ENCODE data around the gene SLC4A5. TPM values are rescaled to one million over a fixed set of nuclear protein-coding genes. Genes with fewer than 3 reads are reported as not detected.

SLC4A5 gene
- total RNA-seq, 1 donor from 2014 or later = 4.1 TPM

DNA sequence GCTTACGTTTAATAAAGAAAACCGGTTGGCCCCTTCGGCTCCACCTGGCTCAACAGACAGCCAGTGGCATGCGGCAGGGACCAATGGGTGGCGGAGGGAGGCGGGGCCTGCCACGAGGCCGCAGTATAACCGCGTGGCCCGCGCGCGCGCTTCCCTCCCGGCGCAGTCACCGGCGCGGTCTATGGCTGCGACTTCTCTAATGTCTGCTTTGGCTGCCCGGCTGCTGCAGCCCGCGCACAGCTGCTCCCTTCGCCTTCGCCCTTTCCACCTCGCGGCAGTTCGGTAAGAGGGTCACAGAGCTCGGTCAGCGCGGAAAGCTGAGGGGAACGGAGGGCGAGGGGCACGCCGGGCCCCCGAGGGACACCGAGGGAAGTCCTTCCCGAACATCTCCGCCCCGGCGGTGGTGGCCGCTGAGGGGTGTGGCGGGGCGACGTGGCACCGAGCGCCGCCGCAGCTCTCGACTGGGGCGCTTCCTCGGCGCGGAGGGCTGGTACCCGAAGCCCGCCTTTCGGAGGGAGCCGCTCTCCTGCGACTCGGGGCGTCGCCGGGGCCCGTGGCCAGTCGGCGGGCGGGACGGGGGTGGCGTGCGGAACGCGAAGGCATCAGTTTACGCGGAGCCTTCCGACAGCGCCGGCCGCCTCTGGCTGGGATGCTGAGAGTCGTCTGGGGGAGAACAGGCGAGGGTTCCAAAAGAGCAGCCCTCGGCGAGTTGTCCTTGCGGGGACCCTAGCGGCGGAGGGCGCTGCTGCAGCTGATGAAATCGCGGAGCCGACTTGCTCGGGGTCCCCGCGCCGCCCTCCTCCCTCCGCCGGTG is 144.5 kb downstream of the SLC4A5 start, which contains the start of gene MTHFD2:
Gene MTHFD2 (plus strand): TSS at position 155 of the 814 bp plus-strand sequence. CDS start 27 bp downstream, at position 182.
- no peaks in the 10 kb centered on the region for H3K36me3 Mint-ChIP-seq (ENCODE audit: insufficient read depth)
- H3K4me3 Mint-ChIP-seq (ENCODE audit: low read depth) = peak within 1 kb of the TSS; percentile 93
- TF ChIP-seq, protein P1, sequence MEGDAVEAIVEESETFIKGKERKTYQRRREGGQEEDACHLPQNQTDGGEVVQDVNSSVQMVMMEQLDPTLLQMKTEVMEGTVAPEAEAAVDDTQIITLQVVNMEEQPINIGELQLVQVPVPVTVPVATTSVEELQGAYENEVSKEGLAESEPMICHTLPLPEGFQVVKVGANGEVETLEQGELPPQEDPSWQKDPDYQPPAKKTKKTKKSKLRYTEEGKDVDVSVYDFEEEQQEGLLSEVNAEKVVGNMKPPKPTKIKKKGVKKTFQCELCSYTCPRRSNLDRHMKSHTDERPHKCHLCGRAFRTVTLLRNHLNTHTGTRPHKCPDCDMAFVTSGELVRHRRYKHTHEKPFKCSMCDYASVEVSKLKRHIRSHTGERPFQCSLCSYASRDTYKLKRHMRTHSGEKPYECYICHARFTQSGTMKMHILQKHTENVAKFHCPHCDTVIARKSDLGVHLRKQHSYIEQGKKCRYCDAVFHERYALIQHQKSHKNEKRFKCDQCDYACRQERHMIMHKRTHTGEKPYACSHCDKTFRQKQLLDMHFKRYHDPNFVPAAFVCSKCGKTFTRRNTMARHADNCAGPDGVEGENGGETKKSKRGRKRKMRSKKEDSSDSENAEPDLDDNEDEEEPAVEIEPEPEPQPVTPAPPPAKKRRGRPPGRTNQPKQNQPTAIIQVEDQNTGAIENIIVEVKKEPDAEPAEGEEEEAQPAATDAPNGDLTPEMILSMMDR (IDR thresholded peaks at IDR 0.05; ENCODE audit: unreplicated experiment) = peak; percentile 83
- peaks cover 6% of the 10 kb centered on the region for H3K9me3 Mint-ChIP-seq (ENCODE audit: low read depth)
- peak within 1 kb of the TSS; percentile 98 for H3K27ac Mint-ChIP-seq
- peaks cover 13% of the 10 kb centered on the region for H3K27me3 Mint-ChIP-seq
- peak; percentile 82 for DNase-seq (ENCODE audit: low spot score, unreplicated experiment)
- H3K4me1 Mint-ChIP-seq (ENCODE audit: low read depth) = peaks cover 14% of the 10 kb centered on the region

DNA sequence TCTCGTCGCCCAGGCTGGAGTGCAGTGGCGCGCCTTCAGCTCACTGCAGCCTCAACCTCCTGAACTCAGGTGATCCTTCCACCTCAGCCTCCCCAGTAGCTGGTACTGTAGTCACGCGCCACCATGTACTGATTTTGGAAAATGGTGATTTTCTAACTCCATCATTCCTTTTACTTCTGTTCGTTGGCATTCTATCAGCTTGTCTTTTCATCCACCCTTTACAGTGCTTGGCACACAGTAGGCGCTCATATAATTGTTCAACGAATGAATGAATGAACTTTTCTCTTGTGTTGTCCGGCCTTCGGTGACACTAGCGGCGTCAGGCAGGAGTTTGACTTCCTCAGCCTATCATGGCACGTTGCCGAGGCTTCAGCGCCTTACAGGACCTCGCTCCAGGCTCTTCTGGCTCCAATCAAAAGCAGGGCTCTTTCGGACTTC is 145.2 kb downstream of the SLC4A5 start:
- peak overlapping the region; percentile 93 for H3K4me3 Mint-ChIP-seq (ENCODE audit: low read depth)
- H3K9me3 Mint-ChIP-seq (ENCODE audit: low read depth) = peaks cover 6% of the 10 kb centered on the region
- H3K27me3 Mint-ChIP-seq = peaks cover 13% of the 10 kb centered on the region
- H3K36me3 Mint-ChIP-seq (ENCODE audit: insufficient read depth) = no peaks in the 10 kb centered on the region
- no peak for DNase-seq (ENCODE audit: low spot score, unreplicated experiment)
- peak overlapping the region; percentile 98 for H3K27ac Mint-ChIP-seq
- H3K4me1 Mint-ChIP-seq (ENCODE audit: low read depth) = peaks cover 14% of the 10 kb centered on the region
- TF ChIP-seq, protein P1 (IDR thresholded peaks at IDR 0.05; ENCODE audit: unreplicated experiment) = no peak

DNA sequence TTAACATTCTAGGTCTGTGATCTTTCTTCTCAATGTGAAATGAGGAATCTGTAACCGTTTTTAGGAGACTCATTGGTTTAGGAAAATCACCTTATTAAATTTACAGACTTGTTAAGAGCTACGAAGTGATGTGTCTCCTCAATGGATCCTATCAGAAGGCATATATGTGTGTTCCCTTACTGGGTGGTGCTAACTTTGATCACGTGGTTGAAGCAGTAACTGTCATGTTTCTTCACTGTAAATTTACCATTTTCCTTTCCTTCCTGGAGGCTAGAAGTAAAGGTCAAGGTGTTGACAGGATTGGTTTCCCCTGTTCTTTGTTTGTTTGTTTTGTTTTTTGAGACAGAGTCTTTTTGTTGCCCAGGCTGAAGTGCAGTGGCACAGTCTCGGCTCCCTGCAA is 146.2 kb downstream of the SLC4A5 start:
- peaks cover 6% of the 10 kb centered on the region for H3K9me3 Mint-ChIP-seq (ENCODE audit: low read depth)
- TF ChIP-seq, protein P1 (IDR thresholded peaks at IDR 0.05; ENCODE audit: unreplicated experiment) = no peak
- H3K4me3 Mint-ChIP-seq (ENCODE audit: low read depth) = no peak overlapping the region
- peaks cover 19% of the 10 kb centered on the region for H3K4me1 Mint-ChIP-seq (ENCODE audit: low read depth)
- peaks cover 13% of the 10 kb centered on the region for H3K27me3 Mint-ChIP-seq
- H3K27ac Mint-ChIP-seq = no peak overlapping the region
- H3K36me3 Mint-ChIP-seq (ENCODE audit: insufficient read depth) = no peaks in the 10 kb centered on the region
- no peak for DNase-seq (ENCODE audit: low spot score, unreplicated experiment)

DNA sequence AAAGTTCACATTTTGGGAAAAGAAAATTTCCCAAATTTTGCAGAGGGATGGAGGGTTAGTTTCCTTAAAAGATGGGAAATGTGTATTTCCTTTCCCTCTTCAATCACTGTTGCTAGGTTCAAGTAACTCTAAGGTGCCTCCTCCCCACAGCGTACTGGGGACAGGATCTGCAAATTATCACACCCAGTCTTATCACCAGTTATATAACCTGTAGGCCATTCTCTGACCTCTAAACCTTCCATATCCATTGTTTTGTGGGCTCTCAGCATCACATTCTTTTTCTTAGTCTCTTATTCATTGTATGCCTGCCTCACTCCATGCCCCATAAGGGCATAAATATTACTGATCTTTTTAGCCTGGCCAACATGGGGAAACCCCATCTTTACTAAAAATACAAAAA is 148.4 kb downstream of the SLC4A5 start:
- TF ChIP-seq, protein P1 (IDR thresholded peaks at IDR 0.05; ENCODE audit: unreplicated experiment) = no peak
- Mint-ChIP-seq H3K9me3 (ENCODE audit: low read depth) (peaks cover 6% of the 10 kb centered on the region), H3K27me3 (peaks cover 13% of the 10 kb centered on the region), H3K27ac (no peak overlapping the region), H3K4me1 (ENCODE audit: low read depth) (peaks cover 18% of the 10 kb centered on the region), H3K36me3 (ENCODE audit: insufficient read depth) (no peaks in the 10 kb centered on the region), H3K4me3 (ENCODE audit: low read depth) (no peak overlapping the region)
- DNase-seq (ENCODE audit: low spot score, unreplicated experiment) = no peak

DNA sequence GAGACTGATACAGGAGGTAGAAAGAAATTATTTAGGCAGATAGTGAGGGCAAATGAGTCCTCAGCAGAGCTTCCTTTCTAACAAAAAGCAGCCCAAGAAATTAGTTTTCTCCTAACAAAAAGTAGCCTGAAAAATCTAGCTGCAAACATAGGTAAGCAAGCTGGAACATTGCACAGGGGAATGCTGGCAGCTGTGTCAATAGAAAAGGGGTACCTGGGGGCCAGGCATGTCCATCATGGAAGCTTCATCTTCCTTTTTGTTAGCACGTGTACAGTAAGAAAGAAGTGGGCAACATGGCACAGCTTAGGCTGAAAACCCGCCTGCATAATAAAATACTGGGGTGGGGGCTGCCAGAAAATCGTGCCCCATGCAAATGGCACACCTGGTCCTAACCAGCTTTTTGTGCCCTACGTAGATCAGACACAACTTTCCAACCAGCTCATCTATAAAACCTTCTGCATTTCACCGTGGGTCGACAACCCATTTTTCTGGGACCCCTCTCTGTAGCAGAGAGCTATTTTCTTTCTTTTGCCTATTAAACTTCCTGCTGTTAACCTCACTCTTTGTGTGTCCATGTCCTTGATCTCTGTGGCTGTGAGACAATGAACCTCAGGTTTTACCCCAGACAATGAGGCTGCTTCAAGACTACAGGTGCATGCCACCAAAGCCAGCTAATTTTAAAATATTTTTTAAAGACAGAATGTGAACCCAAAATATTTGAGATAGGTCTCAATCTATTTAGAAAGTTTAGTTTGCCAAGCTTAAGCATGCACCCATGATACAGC is 151.4 kb downstream of the SLC4A5 start:
- no peaks in the 10 kb centered on the region for H3K9me3 Mint-ChIP-seq (ENCODE audit: low read depth)
- DNase-seq (ENCODE audit: low spot score, unreplicated experiment) = no peak
- no peaks in the 10 kb centered on the region for H3K36me3 Mint-ChIP-seq (ENCODE audit: insufficient read depth)
- TF ChIP-seq, protein P1 (IDR thresholded peaks at IDR 0.05; ENCODE audit: unreplicated experiment) = no peak
- H3K27ac Mint-ChIP-seq = no peak overlapping the region
- peaks cover 11% of the 10 kb centered on the region for H3K4me1 Mint-ChIP-seq (ENCODE audit: low read depth)
- H3K27me3 Mint-ChIP-seq = peaks cover 3% of the 10 kb centered on the region
- no peak overlapping the region for H3K4me3 Mint-ChIP-seq (ENCODE audit: low read depth)
